LNCAP (cell line): ENCODE results near the gene PTPN14.

Experiments
- CTCF ChIP-seq: fragments of 450-650 bp; IDR thresholded peaks from 2 replicates; pipeline ENCODE4 v1.5.1; 2017; ENCODE audit warnings: mild to moderate bottlenecking

PTPN14 gene

GRCh38 chr1:214548988-214549387 lies 2.4 kb downstream of the PTPN14 start:
- no peak for TF ChIP-seq CTCF

- TF ChIP-seq CTCF = no peak
Measured at GRCh38 chr1:214548271-214548670, 3.1 kb downstream of the PTPN14 start.

DNA sequence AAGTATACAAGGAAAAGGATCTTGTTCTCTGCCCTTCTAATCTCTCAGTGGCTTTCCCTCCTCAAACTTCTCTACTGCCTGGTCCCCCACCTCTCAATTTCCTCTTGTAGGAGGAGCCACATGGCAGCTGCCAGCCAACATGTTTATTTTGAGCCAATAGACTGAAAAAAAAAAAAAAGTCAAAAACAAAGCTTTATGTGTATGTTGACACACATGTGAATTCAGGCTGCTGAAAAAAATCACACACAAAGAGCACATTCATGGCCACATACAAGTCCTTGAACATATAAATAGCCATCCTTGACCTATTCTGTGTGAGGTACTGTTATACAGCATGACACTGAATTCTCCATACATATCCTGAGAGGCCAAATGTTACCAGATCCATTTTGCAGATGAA lies 3.7 kb downstream of the PTPN14 start:
- no peak for TF ChIP-seq CTCF

GRCh38 chr1:214546886-214547641 lies 4.3 kb downstream of the PTPN14 start:
- no peak for TF ChIP-seq CTCF

GRCh38 chr1:214546084-214546483 lies 5.3 kb downstream of the PTPN14 start:
- TF ChIP-seq CTCF = no peak

DNA sequence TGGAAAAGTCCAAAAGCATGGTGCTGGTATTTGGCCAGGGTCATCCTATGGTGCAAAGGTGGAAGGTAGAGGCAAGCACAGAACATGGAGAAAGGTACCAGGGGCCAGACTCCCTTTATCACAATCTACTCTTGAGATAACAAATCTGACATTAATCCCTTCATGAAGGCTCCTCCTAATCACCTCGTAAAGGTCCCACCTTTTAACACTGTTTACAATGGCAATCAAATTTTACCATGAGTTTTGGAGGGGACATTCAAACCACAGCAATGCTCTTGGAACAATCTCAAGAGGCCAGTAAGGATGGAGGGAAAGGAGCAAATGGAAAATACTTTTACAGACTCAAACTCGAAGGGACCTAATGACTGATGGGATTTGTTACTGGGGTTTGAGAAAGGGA lies 6.1 kb downstream of the PTPN14 start:
- no peak for TF ChIP-seq CTCF

DNA sequence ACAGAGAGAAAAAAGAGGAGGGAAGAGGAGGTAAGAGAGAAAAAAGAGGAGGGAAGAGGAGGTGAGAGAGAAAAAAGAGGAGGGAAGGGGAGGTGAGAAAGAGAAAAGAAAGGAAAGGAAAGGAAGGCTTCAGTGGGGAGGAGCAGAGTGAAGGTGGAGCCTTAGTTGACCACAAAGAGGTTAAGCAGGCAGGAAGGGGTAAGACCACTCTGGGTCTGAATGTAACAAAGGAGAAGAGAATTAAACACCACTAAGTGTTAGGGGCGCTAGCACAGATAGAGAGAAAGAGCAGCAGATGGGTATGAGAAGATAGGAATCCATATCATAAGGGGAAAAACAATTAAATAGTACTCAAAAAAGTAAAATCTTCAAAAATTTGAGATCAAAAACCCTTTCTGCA lies 6.6 kb downstream of the PTPN14 start:
- no peak for TF ChIP-seq CTCF
